HCT116 (cell line): ENCODE results near the gene WNT2B. TPM values are rescaled to one million over a fixed set of nuclear protein-coding genes. Genes with fewer than 3 reads are reported as not detected.
A peak's percentile ranks its signal among the peaks of the same experiment; 100 is the strongest.

Experiments used
- ATAC-seq: fragments of 200-7000 bp; cut with Tn5 transposase; 2 replicates; pipeline ENCODE4 v1.9.1; 2020; ENCODE audit warnings: mild to moderate bottlenecking, moderate library complexity
- BruUV-seq: library from RNA; stranded (reverse); fragments of 400-500 nt; replicated peaks from 2 replicates; lab custom pipeline; 2021; lab: Mats Ljungman, UMichigan
- CTCF ChIA-PET: fragments of 300-600 bp; sonication (Branson Sonifier 250); formaldehyde crosslinking; loops from one replicate; lab custom pipeline; 2021; ENCODE audit warnings: antibody characterized with exemption; lab: Charles Lee
- POLR2A ChIA-PET: fragments of 300-600, 350-600 bp; sonication (Branson Sonifier 250); formaldehyde crosslinking; loops from one replicate; lab custom pipeline; 2021; ENCODE audit warnings: antibody characterized with exemption; lab: Charles Lee
- RAD21 ChIA-PET, 2 experiments: fragments of 300-600 bp; sonication (Branson Sonifier 250); formaldehyde crosslinking; loops; one replicate each; lab custom pipeline; 2023; ENCODE audit warnings: low total read pairs in 2 of 2; ENCODE audit not compliant: uncharacterized antibody in 2 of 2, unreplicated experiment in 2 of 2, low non-redundant PET in 1 of 2; lab: Charles Lee
- DNase-seq: peaks from one replicate; pipeline ENCODE4 v3.0.0-alpha.2; 2010; ENCODE audit warnings: low read depth, low spot score
- H2AFZ ChIP-seq: fragments of 200-600 bp; shearing (Covaris generic), sonication (generic); 2 replicates; pipeline ENCODE4 v1.6.1; 2017; ENCODE audit warnings: low read depth, mixed run types, mixed read lengths, antibody characterized with exemption, low read length; ENCODE audit not compliant: poor library complexity, severe bottlenecking
- H3K27ac ChIP-seq: 2 replicates; pipeline ENCODE4 v1.5.1; 2012; ENCODE audit warnings: low read depth, low read length
- H3K27me3 ChIP-seq: fragments of 200-600 bp; sonication (generic); 2 replicates; pipeline ENCODE4 v1.6.1; 2016; ENCODE audit warnings: mixed run types, low read length, mixed read lengths; ENCODE audit not compliant: insufficient read depth
- H3K36me3 ChIP-seq, 2 experiments: fragments of 200-500 bp in 1 of 2; fragments of 200-600 bp in 1 of 2; sonication (Bioruptor generic) in 1 of 2; sonication (generic) in 1 of 2; 2 replicates each; pipeline versions ENCODE4 v1.5.1 to v1.6.1; 2014 to 2016; ENCODE audit warnings: low read length in 2 of 2, inconsistent platforms in 1 of 2, mixed read lengths in 1 of 2, mixed run types in 1 of 2; ENCODE audit not compliant: insufficient read depth in 2 of 2, control insufficient read depth in 1 of 2
- H3K4me1 ChIP-seq, 2 experiments: fragments of 200-600 bp in 1 of 2; sonication (generic) in 1 of 2; 2 replicates each; pipeline versions ENCODE4 v1.5.1 to v1.6.1; 2012 to 2017; ENCODE audit warnings: low read length in 2 of 2, inconsistent platforms in 1 of 2, mild to moderate bottlenecking in 1 of 2, mixed read lengths in 1 of 2, mixed run types in 1 of 2, moderate library complexity in 1 of 2; ENCODE audit not compliant: insufficient read depth in 2 of 2, control insufficient read depth in 1 of 2
- H3K4me2 ChIP-seq: fragments of 200-600 bp; sonication (generic); 2 replicates; pipeline ENCODE4 v1.6.1; 2017; ENCODE audit warnings: mixed run types, low read length, mixed read lengths
- H3K4me3 ChIP-seq, 2 experiments: fragments of 200-600 bp in 1 of 2; sonication (generic) in 1 of 2; replicated peaks in 1 of 2; 2 replicates each; pipeline ENCODE4 v1.5.1; 2011 to 2016; ENCODE audit warnings: low read length in 2 of 2, control low read depth in 1 of 2, low read depth in 1 of 2, mild to moderate bottlenecking in 1 of 2, mixed read lengths in 1 of 2, mixed run types in 1 of 2
- H3K79me2 ChIP-seq: fragments of 200-600 bp; sonication (generic); 2 replicates; pipeline ENCODE4 v1.6.1; 2017; ENCODE audit warnings: mild to moderate bottlenecking, mixed run types, low read length, moderate library complexity, mixed read lengths; ENCODE audit not compliant: insufficient read depth
- H3K9ac ChIP-seq: fragments of 200-600 bp; sonication (generic); 2 replicates; pipeline ENCODE4 v1.6.1; 2016; ENCODE audit warnings: low read length, mixed read lengths
- H3K9me2 ChIP-seq: fragments of 200-600 bp; sonication (generic), shearing (Covaris generic); 2 replicates; pipeline ENCODE4 v1.6.1; 2017; ENCODE audit warnings: mixed run types, mild to moderate bottlenecking, moderate library complexity; ENCODE audit not compliant: insufficient read depth
- H3K9me3 ChIP-seq, 2 experiments: fragments of 200-500 bp in 1 of 2; fragments of 200-600 bp in 1 of 2; sonication (Bioruptor generic) in 1 of 2; sonication (generic) in 1 of 2; 2 replicates each; pipeline ENCODE4 v1.6.1; 2014 to 2017; ENCODE audit warnings: low read length in 2 of 2, mixed read lengths in 2 of 2, inconsistent platforms in 1 of 2, low read depth in 1 of 2, mild to moderate bottlenecking in 1 of 2, mixed run types in 1 of 2, moderate library complexity in 1 of 2; ENCODE audit not compliant: control insufficient read depth in 1 of 2, insufficient read depth in 1 of 2
- H4K20me1 ChIP-seq: fragments of 200-600 bp; sonication (generic), shearing (Covaris generic); 2 replicates; pipeline ENCODE4 v1.6.1; 2017; ENCODE audit warnings: mixed run types, mild to moderate bottlenecking, moderate library complexity; ENCODE audit not compliant: insufficient read depth
- CEBPB ChIP-seq: IDR thresholded peaks from 2 replicates; pipeline ENCODE4 v1.6.1; 2012; ENCODE audit warnings: low read depth
- EGR1 ChIP-seq: IDR thresholded peaks from 2 replicates; pipeline ENCODE4 v1.6.1; 2012; ENCODE audit warnings: low read depth
- ELF1 ChIP-seq: IDR thresholded peaks from 2 replicates; pipeline ENCODE4 v1.6.1; 2012; ENCODE audit warnings: low read depth, borderline replicate concordance
- EZH2 ChIP-seq: fragments of 200-600 bp; sonication (generic); IDR thresholded peaks from 2 replicates; pipeline ENCODE4 v1.6.1; 2017; ENCODE audit warnings: antibody characterized with exemption, mixed run types
- EZH2phosphoT487 ChIP-seq: fragments of 200-600 bp; IDR thresholded peaks from 2 replicates; pipeline ENCODE4 v1.6.1; 2018; ENCODE audit warnings: antibody characterized with exemption, borderline replicate concordance
- FOSL1 ChIP-seq: IDR thresholded peaks from 2 replicates; pipeline ENCODE4 v1.6.1; 2012; ENCODE audit warnings: low read depth
- JUND ChIP-seq: IDR thresholded peaks from 2 replicates; pipeline ENCODE4 v1.6.1; 2012
- POLR2AphosphoS5 ChIP-seq: IDR thresholded peaks from 2 replicates; pipeline ENCODE4 v1.6.1; 2011; ENCODE audit warnings: mild to moderate bottlenecking, low read depth, low read length, moderate library complexity
- SIN3A ChIP-seq: IDR thresholded peaks from 2 replicates; pipeline ENCODE4 v1.6.1; 2012; ENCODE audit warnings: low read depth
- SP1 ChIP-seq: IDR thresholded peaks from 2 replicates; pipeline ENCODE4 v1.6.1; 2012; ENCODE audit warnings: low read depth
- YY1 ChIP-seq: IDR thresholded peaks from 2 replicates; pipeline ENCODE4 v1.6.1; 2011; ENCODE audit warnings: low read length, low read depth, moderate library complexity, mild to moderate bottlenecking; ENCODE audit not compliant: insufficient replicate concordance; ENCODE audit errors: extremely low read depth
- ZFX ChIP-seq: fragments of 450-650 bp; IDR thresholded peaks from 2 replicates; pipeline ENCODE4 v1.6.1; 2017
- ZNF274 ChIP-seq: fragments of 200-500 bp; sonication (Bioruptor generic); IDR thresholded peaks from 2 replicates; pipeline ENCODE4 v1.6.1; 2014; ENCODE audit warnings: mild to moderate bottlenecking, low read depth, low read length, inconsistent platforms
- intact Hi-C: fragments of 100-400 bp; cut with micrococcal nuclease; formaldehyde crosslinking; loops from 2 replicates; pipeline ENCODE4 v1.10.0; 2022
- total RNA-seq: library from RNA; stranded (reverse); gene quantifications from one replicate; pipeline ENCODE4 v1.2.1, GENCODE V29; 2021; ENCODE audit not compliant: unreplicated experiment
- TF ChIP-seq, protein P1 (sequence below): IDR thresholded peaks from 2 replicates; pipeline ENCODE4 v1.6.1; 2012

The WNT2B gene
- total RNA-seq, 1 experiment from 2014 or later, result 1.5 TPM

- no TSS peak for BruUV-seq
- no peak for ATAC-seq
- H3K9ac ChIP-seq, result no peak overlapping the region
- H3K4me1 ChIP-seq, result peaks cover 2 to 17% of the 10 kb centered on the region in 2 experiments; a peak in 2 of 4 replicates
- H3K4me2 ChIP-seq, result no peak overlapping the region
- RAD21 ChIA-PET, result no interaction called here
- H3K4me3 ChIP-seq, result no peak overlapping the region
- no peak for DNase-seq
- H3K79me2 ChIP-seq, result no peaks in the 10 kb centered on the region
- POLR2A ChIA-PET, result no interaction called here
- H2AFZ ChIP-seq, result no peak overlapping the region
- no peaks in the 10 kb centered on the region for H3K9me3 ChIP-seq
- TF ChIP-seq JUND (no peak), EGR1 (no peak), ZFX (no peak), SIN3A (no peak)
- H3K9me2 ChIP-seq, result no peaks in the 10 kb centered on the region
- H4K20me1 ChIP-seq, result no peaks in the 10 kb centered on the region
- intact Hi-C loops, result loop anchor here (10.0 kb wide), 1 partner anchor 185 kb away; the partner anchor contains the start of gene RHOC
- H3K27ac ChIP-seq, result no peak overlapping the region
- CTCF ChIA-PET, result no interaction called here
- H3K36me3 ChIP-seq, result no peaks in the 10 kb centered on the region
- H3K27me3 ChIP-seq, result no peaks in the 10 kb centered on the region
Measured at GRCh38 chr1:112520166-112520565, 11.4 kb downstream of the WNT2B start.

DNA sequence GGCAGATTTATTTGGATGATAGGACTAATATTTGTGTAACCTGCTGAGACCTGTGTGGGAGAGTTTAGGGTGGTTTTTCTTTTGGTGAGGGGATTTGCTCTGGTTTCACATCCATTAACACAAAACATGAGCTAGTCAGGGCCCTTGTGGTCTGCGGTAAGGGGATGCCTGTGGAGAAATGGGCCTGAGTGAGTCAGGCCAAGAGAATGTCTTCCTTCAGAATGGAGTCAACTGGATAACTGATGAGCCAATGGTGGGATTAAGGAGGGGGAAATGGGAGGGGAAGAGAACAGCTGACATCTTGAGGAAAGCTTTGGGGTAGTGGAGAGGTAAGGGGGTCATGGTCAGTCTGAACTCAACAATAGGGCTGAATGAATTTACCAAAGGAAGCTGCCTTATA, 13.9 kb downstream of the WNT2B start:
- Histone ChIP-seq H3K4me3 (no peak overlapping the region), H3K9ac (no peak overlapping the region), H3K27ac (no peak overlapping the region), H3K9me3 (no peaks in the 10 kb centered on the region), H3K79me2 (no peaks in the 10 kb centered on the region), H4K20me1 (no peaks in the 10 kb centered on the region), H3K9me2 (no peaks in the 10 kb centered on the region), H2AFZ (no peak overlapping the region), H3K36me3 (no peaks in the 10 kb centered on the region), H3K4me1 (peaks cover 0 to 13% of the 10 kb centered on the region in 2 experiments; a peak in 1 of 4 replicates), H3K27me3 (no peaks in the 10 kb centered on the region), H3K4me2 (0 out of 2 replicates have a peak overlapping the region, but pooled peaks have one; percentile 1)
- intact Hi-C loops, result loop anchor here (10.0 kb wide), 1 partner anchor 182 kb away; the partner anchor contains the start of gene RHOC
- TF ChIP-seq ELF1 (no peak), SP1 (no peak), POLR2AphosphoS5 (no peak), FOSL1 (0 out of 2 replicates have a peak, but pooled peaks have one; percentile 19), YY1 (no peak), CEBPB (no peak), JUND (0 out of 2 replicates have a peak, but pooled peaks have one; percentile 14), ZFX (no peak), ZNF274 (no peak), EZH2 (no peak), EZH2phosphoT487 (no peak)
- TF ChIP-seq, protein P1, sequence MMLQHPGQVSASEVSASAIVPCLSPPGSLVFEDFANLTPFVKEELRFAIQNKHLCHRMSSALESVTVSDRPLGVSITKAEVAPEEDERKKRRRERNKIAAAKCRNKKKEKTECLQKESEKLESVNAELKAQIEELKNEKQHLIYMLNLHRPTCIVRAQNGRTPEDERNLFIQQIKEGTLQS, result no peak
- CTCF ChIA-PET, result no interaction called here
- RAD21 ChIA-PET, result no interaction called here
- no TSS peak for BruUV-seq
- POLR2A ChIA-PET, result no interaction called here
- DNase-seq (no peak), ATAC-seq (peak; percentile 73)
